K562 (cell line): ENCODE data around the gene EEFSEC. TPM values are rescaled to one million over a fixed set of nuclear protein-coding genes. Genes with fewer than 3 reads are reported as not detected.

ENCODE experiments used
- ATAC-seq: fragments of 200-7000 bp; cut with Tn5 transposase; 3 replicates; pipeline ENCODE4 v1.9.1; 2020; ENCODE audit warnings: moderate library complexity
- BruUV-seq: library from RNA; stranded (reverse); fragments of 400-500 nt; replicated peaks from 2 replicates; lab custom pipeline; 2021; lab: Mats Ljungman, UMichigan
- CTCF ChIA-PET: fragments of 300-600 bp; formaldehyde crosslinking; extraction: SDS; loops from one replicate; lab custom pipeline; 2021; ENCODE audit warnings: low intra/inter-chr PET ratio; lab: Yijun Ruan, JAX
- POLR2A ChIA-PET: fragments of 300-600, 350-650 bp; sonication (Branson Sonifier 250); formaldehyde crosslinking; extraction: SDS; loops from one replicate; lab custom pipeline; 2021; ENCODE audit warnings: antibody characterized with exemption, inconsistent platforms; lab: Yijun Ruan, JAX
- DNase-seq, 4 experiments: peaks; one replicate each; pipeline versions ENCODE4 v3.0.0 to v3.0.0-alpha.2; 2011 to 2018; ENCODE audit warnings: low spot score in 3 of 4, mixed read lengths in 3 of 4; ENCODE audit errors: extremely low read depth in 1 of 4
- FAIRE-seq: peaks from 2 replicates; lab custom pipeline; 2011; peaks lifted over from hg19 to GRCh38; lab: Jason Lieb, UNC
- H2AFZ ChIP-seq: 2 replicates; pipeline ENCODE4 v1.6.0; 2011; ENCODE audit warnings: low read depth, low read length, control low read depth, inconsistent platforms
- H3K27ac ChIP-seq: fragments of 200-600 bp; 3 replicates; pipeline ENCODE4 v1.8.0; 2011; ENCODE audit warnings: low read depth, mild to moderate bottlenecking, control low read depth, inconsistent platforms, low read length, moderate library complexity, mixed read lengths; ENCODE audit errors: extremely low read depth
- H3K27me3 ChIP-seq, 2 experiments: fragments of 300-600 bp in 1 of 2; 2 replicates in 1 of 2; 3 replicates in 1 of 2; pipeline versions ENCODE4 v1.6.0 to v1.8.0; 2011; ENCODE audit warnings: inconsistent platforms in 2 of 2, low read length in 2 of 2, mild to moderate bottlenecking in 1 of 2, mixed read lengths in 1 of 2, moderate library complexity in 1 of 2; ENCODE audit not compliant: control insufficient read depth in 2 of 2, insufficient read depth in 2 of 2
- H3K36me3 ChIP-seq: fragments of 300-600 bp; 3 replicates; pipeline ENCODE4 v1.8.0; 2011; ENCODE audit warnings: mild to moderate bottlenecking, low read length, inconsistent platforms; ENCODE audit not compliant: control insufficient read depth, insufficient read depth
- H3K4me1 ChIP-seq, 2 experiments: fragments of 200-600 bp in 1 of 2; replicated peaks in 1 of 2; 2 replicates in 1 of 2; 3 replicates in 1 of 2; pipeline versions ENCODE4 v1.5.1 to v1.8.0; 2011; ENCODE audit warnings: inconsistent platforms in 2 of 2, low read length in 2 of 2, mild to moderate bottlenecking in 1 of 2, mixed read lengths in 1 of 2, moderate library complexity in 1 of 2; ENCODE audit not compliant: control insufficient read depth in 2 of 2, insufficient read depth in 2 of 2
- H3K4me2 ChIP-seq: 2 replicates; pipeline ENCODE4 v1.6.1; 2011; ENCODE audit warnings: low read length, control low read depth, inconsistent platforms, mixed read lengths; ENCODE audit not compliant: insufficient read depth
- H3K4me3 ChIP-seq: fragments of 200-600 bp; sonication (generic), shearing (Covaris generic); 2 replicates; pipeline ENCODE4 v1.5.1; 2016; ENCODE audit warnings: control low read depth, inconsistent platforms
- H3K79me2 ChIP-seq: fragments of 200-600 bp; 3 replicates; pipeline ENCODE4 v1.8.0; 2011; ENCODE audit warnings: low read length, inconsistent platforms; ENCODE audit not compliant: control insufficient read depth, insufficient read depth
- H3K9ac ChIP-seq, 2 experiments: 2 replicates each; pipeline versions ENCODE4 v1.6.0 to v1.6.1; 2011; ENCODE audit warnings: low read depth in 2 of 2, low read length in 2 of 2, control low read depth in 1 of 2, inconsistent platforms in 1 of 2, mild to moderate bottlenecking in 1 of 2, mixed read lengths in 1 of 2; ENCODE audit not compliant: insufficient read depth in 1 of 2
- H3K9me1 ChIP-seq: one replicate; pipeline ENCODE4 v1.6.0; 2011; ENCODE audit warnings: inconsistent platforms, mild to moderate bottlenecking, low read length, moderate library complexity; ENCODE audit not compliant: control insufficient read depth, insufficient read depth
- H3K9me3 ChIP-seq: replicated peaks from 2 replicates; pipeline ENCODE4 v1.5.1; 2011; ENCODE audit warnings: low read depth, low read length, inconsistent platforms; ENCODE audit not compliant: control insufficient read depth, insufficient read depth
- H4K20me1 ChIP-seq: replicated peaks from 2 replicates; pipeline ENCODE4 v1.6.1; 2011; ENCODE audit warnings: low read length, inconsistent platforms, mixed read lengths; ENCODE audit not compliant: control insufficient read depth, insufficient read depth
- ZNF431 ChIP-seq: sonication (generic); formaldehyde crosslinking; IDR thresholded peaks from 2 replicates; pipeline ENCODE4 v1.8.0; 2022; ENCODE audit warnings: mild to moderate bottlenecking, missing genetic modification reagents
- WGBS: fragments of 100-300 bp; shearing (Covaris generic); methylation state at CpG from one replicate; pipeline ENCODE4 v1.1.6; 2016; ENCODE audit warnings: low coverage, mixed read lengths; ENCODE audit not compliant: insufficient coverage; ENCODE audit errors: missing lambda C conversion rate; 5-methylcytosine and 5-hydroxymethylcytosine counted together
- in situ Hi-C: fragments of 300-500 bp; cut with MboI; formaldehyde crosslinking; loops from 4 replicates; pipeline ENCODE4 v1.15.0; 2018; ENCODE audit warnings: inconsistent platforms, mixed read lengths
- intact Hi-C: fragments of 100-400 bp; cut with micrococcal nuclease; formaldehyde crosslinking; loops from 2 replicates; pipeline ENCODE4 v1.14.2; 2022
- polyA plus RNA-seq, 8 experiments: library from polyadenylated mRNA; depleted of rRNA in 4 of 8; stranded (reverse) in 5 of 8; unstranded in 3 of 8; fragments of >200 nt; fragmentation: Nextera tagmentation in 2 of 8; fragmentation: Illumina TruSeq in 1 of 8; extraction: Ambion mirVana in 2 of 8; extraction: Trizol in 1 of 8; gene quantifications; 2 replicates each; pipeline versions ENCODE4 v1.2.1 to v1.2.3, GENCODE V29; 2011 to 2014; ENCODE audit warnings: inconsistent platforms in 1 of 8, missing spikeins in 1 of 8
- total RNA-seq, 7 experiments: library from RNA; depleted of rRNA in 6 of 7; stranded (reverse); fragments of >200 nt in 6 of 7; fragmentation: Illumina TruSeq in 2 of 7; extraction: Trizol in 2 of 7; gene quantifications; 2 replicates each; pipeline versions ENCODE4 v1.2.1 to v1.2.3, GENCODE V29; 2011 to 2021; ENCODE audit warnings: low replicate concordance in 1 of 7
- TF ChIP-seq, protein P1 (sequence below): fragments of 450-650 bp; IDR thresholded peaks from 2 replicates; pipeline ENCODE4 v1.6.1; 2016; ENCODE audit warnings: low read depth, mild to moderate bottlenecking, moderate library complexity
- TF ChIP-seq, protein P2 (sequence below), 3 experiments: IDR thresholded peaks in 2 of 3; conservative IDR thresholded peaks in 1 of 3; 2 replicates each; pipeline ENCODE4 v1.5.1; 2011 to 2012; ENCODE audit warnings: low read length in 3 of 3, mild to moderate bottlenecking in 3 of 3, control low read depth in 2 of 3, improper control_type of control experiment in 1 of 3, inconsistent platforms in 1 of 3, low read depth in 1 of 3, mixed read lengths in 1 of 3, moderate library complexity in 1 of 3; ENCODE audit not compliant: insufficient read depth in 2 of 3

EEFSEC gene
- total and polyA plus RNA-seq, 9 of the 15 experiments (the other 6 are each of a cell fraction or from before 2014, with no cell fraction given), result 0.35 to 11.8 (median 7.7) TPM

- TF ChIP-seq, protein P1, sequence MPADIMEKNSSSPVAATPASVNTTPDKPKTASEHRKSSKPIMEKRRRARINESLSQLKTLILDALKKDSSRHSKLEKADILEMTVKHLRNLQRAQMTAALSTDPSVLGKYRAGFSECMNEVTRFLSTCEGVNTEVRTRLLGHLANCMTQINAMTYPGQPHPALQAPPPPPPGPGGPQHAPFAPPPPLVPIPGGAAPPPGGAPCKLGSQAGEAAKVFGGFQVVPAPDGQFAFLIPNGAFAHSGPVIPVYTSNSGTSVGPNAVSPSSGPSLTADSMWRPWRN, result no peak
Observed at GRCh38 chr3:128317101-128317697, 163.9 kb downstream of the EEFSEC start (continued).

GRCh38 chr3:128317698-128318231 lies 164.5 kb downstream of the EEFSEC start:
- intact Hi-C loops, result loop anchor here (10.0 kb wide), 1 partner anchor 177 kb away; the partner anchor contains the start of gene GATA2
- CTCF ChIA-PET, result no interaction called here
- ATAC-seq (no peak), DNase-seq (no peak), FAIRE-seq (no peak)
- 76% methylated on average over 5 of the region's 8 CpGs for WGBS
- no TSS peak for BruUV-seq
- H3K9ac ChIP-seq, result no peak overlapping the region
- H3K79me2 ChIP-seq, result no peaks in the 10 kb centered on the region
- H4K20me1 ChIP-seq, result no peaks in the 10 kb centered on the region
- no peak overlapping the region for H3K27ac ChIP-seq
- no peaks in the 10 kb centered on the region for H3K9me3 ChIP-seq
- H3K9me1 ChIP-seq, result no peaks in the 10 kb centered on the region
- POLR2A ChIA-PET, result interaction anchor here (1.1 kb wide), 1 partner anchor 25 kb away, joined by 3 read pairs; no protein-coding TSS in a partner anchor
- H3K4me1 ChIP-seq, result peaks cover 0 to 3% of the 10 kb centered on the region in 2 experiments; a peak in 2 of 5 replicates
- TF ChIP-seq ZNF431 (CRISPR knock-in tag), result no peak
- TF ChIP-seq, protein P2, sequence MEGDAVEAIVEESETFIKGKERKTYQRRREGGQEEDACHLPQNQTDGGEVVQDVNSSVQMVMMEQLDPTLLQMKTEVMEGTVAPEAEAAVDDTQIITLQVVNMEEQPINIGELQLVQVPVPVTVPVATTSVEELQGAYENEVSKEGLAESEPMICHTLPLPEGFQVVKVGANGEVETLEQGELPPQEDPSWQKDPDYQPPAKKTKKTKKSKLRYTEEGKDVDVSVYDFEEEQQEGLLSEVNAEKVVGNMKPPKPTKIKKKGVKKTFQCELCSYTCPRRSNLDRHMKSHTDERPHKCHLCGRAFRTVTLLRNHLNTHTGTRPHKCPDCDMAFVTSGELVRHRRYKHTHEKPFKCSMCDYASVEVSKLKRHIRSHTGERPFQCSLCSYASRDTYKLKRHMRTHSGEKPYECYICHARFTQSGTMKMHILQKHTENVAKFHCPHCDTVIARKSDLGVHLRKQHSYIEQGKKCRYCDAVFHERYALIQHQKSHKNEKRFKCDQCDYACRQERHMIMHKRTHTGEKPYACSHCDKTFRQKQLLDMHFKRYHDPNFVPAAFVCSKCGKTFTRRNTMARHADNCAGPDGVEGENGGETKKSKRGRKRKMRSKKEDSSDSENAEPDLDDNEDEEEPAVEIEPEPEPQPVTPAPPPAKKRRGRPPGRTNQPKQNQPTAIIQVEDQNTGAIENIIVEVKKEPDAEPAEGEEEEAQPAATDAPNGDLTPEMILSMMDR (IDR thresholded peaks at IDR 0.05 in 2 of 3, conservative IDR thresholded peaks at IDR 0.05 in 1 of 3; ENCODE audit: insufficient read depth in 2 of 3, low read depth in 1 of 3, low read length in 3 of 3), result 0 out of 6 replicates have a peak, but pooled peaks of 1 of the 3 experiments have one; percentile 2
- H2AFZ ChIP-seq, result no peak overlapping the region
- no peaks in the 10 kb centered on the region for H3K27me3 ChIP-seq
- no peak overlapping the region for H3K4me2 ChIP-seq
- H3K4me3 ChIP-seq, result no peak overlapping the region
- in situ Hi-C loops, result no loop called here
- H3K36me3 ChIP-seq, result no peaks in the 10 kb centered on the region
